ENCODE data around the gene GRIP2. TPM values are rescaled to one million over a fixed set of nuclear protein-coding genes. Genes with fewer than 3 reads are reported as not detected.

Gene GRIP2
- polyA plus RNA-seq, 1 donor (not counting 4 experiments of a cell fraction or from before 2014, with no cell fraction given) = 0.01 TPM

GRCh38 chr3:14464141-14464465, 76.0 kb downstream of the GRIP2 start:
- Histone ChIP-seq H3K4me1 (ENCODE audit: control insufficient read depth, extremely low read depth, insufficient read depth, low read length) (no peaks in the 10 kb centered on the region), H3K9ac (ENCODE audit: control insufficient read depth, extremely low read depth, insufficient read depth, low read length) (no peak overlapping the region), H3K27me3 (ENCODE audit: control insufficient read depth, extremely low read depth, insufficient read depth, low read length) (no peaks in the 10 kb centered on the region), H2AFZ (ENCODE audit: control insufficient read depth, low read length) (no peak overlapping the region), H3K9me1 (ENCODE audit: control insufficient read depth, extremely low read depth, insufficient read depth, low read length) (no peaks in the 10 kb centered on the region), H4K20me1 (ENCODE audit: control insufficient read depth, extremely low read depth, insufficient read depth, low read length) (no peaks in the 10 kb centered on the region), H3K9me3 (ENCODE audit: control insufficient read depth, low read depth, low read length) (no peaks in the 10 kb centered on the region), H3K79me2 (ENCODE audit: control insufficient read depth, insufficient read depth, low read length) (no peaks in the 10 kb centered on the region), H3K27ac (ENCODE audit: control insufficient read depth, insufficient read depth, low read length) (no peak overlapping the region), H3K4me2 (ENCODE audit: control insufficient read depth, extremely low read depth, insufficient read depth, low read depth, low read length) (no peak overlapping the region), H3K36me3 (ENCODE audit: control insufficient read depth in 2 of 2, extremely low read depth in 1 of 2, insufficient read depth in 2 of 2, low read length in 2 of 2) (peaks cover 4 to 5% of the 10 kb centered on the region in 2 experiments), H3K4me3 (ENCODE audit: control insufficient read depth in 2 of 3, extremely low read depth in 1 of 3, insufficient read depth in 2 of 3, low read depth in 1 of 3, low read length in 3 of 3) (no peak overlapping the region)
- dilution Hi-C loops (cut with MboI; ENCODE audit: extremely low pct_ligation_motif_present, low sequenced_read_pairs) = no loop called here
- DNase-seq (ENCODE audit: low read depth, low spot score) (no peak), FAIRE-seq (no peak)
- TF ChIP-seq EZH2 (IDR thresholded peaks at IDR 0.05; ENCODE audit: low read length) (no peak), CTCF (optimal IDR thresholded peaks at IDR 0.05 in 1 of 3, IDR thresholded peaks at IDR 0.05 in 1 of 3, conservative IDR thresholded peaks at IDR 0.05 in 1 of 3; ENCODE audit: extremely low read depth in 1 of 3, insufficient read depth in 2 of 3, low read length in 3 of 3) (no peak)

GRCh38 chr3:14463330-14464140, 76.6 kb downstream of the GRIP2 start:
- no peak overlapping the region for H2AFZ ChIP-seq (ENCODE audit: control insufficient read depth, low read length)
- H3K36me3 ChIP-seq (ENCODE audit: control insufficient read depth in 2 of 2, extremely low read depth in 1 of 2, insufficient read depth in 2 of 2, low read length in 2 of 2) = peaks cover 4 to 5% of the 10 kb centered on the region in 2 experiments
- no peak overlapping the region for H3K27ac ChIP-seq (ENCODE audit: control insufficient read depth, insufficient read depth, low read length)
- no peaks in the 10 kb centered on the region for H3K27me3 ChIP-seq (ENCODE audit: control insufficient read depth, extremely low read depth, insufficient read depth, low read length)
- no peaks in the 10 kb centered on the region for H4K20me1 ChIP-seq (ENCODE audit: control insufficient read depth, extremely low read depth, insufficient read depth, low read length)
- no peaks in the 10 kb centered on the region for H3K4me1 ChIP-seq (ENCODE audit: control insufficient read depth, extremely low read depth, insufficient read depth, low read length)
- H3K9ac ChIP-seq (ENCODE audit: control insufficient read depth, extremely low read depth, insufficient read depth, low read length) = no peak overlapping the region
- no peak for DNase-seq (ENCODE audit: low read depth, low spot score)
- H3K9me3 ChIP-seq (ENCODE audit: control insufficient read depth, low read depth, low read length) = no peaks in the 10 kb centered on the region
- H3K79me2 ChIP-seq (ENCODE audit: control insufficient read depth, insufficient read depth, low read length) = no peaks in the 10 kb centered on the region
- no peaks in the 10 kb centered on the region for H3K9me1 ChIP-seq (ENCODE audit: control insufficient read depth, extremely low read depth, insufficient read depth, low read length)
- H3K4me3 ChIP-seq (ENCODE audit: control insufficient read depth in 2 of 3, extremely low read depth in 1 of 3, insufficient read depth in 2 of 3, low read depth in 1 of 3, low read length in 3 of 3) = no peak overlapping the region
- H3K4me2 ChIP-seq (ENCODE audit: control insufficient read depth, extremely low read depth, insufficient read depth, low read depth, low read length) = no peak overlapping the region
- TF ChIP-seq EZH2 (IDR thresholded peaks at IDR 0.05; ENCODE audit: low read length) (no peak), CTCF (optimal IDR thresholded peaks at IDR 0.05 in 1 of 3, IDR thresholded peaks at IDR 0.05 in 1 of 3, conservative IDR thresholded peaks at IDR 0.05 in 1 of 3; ENCODE audit: extremely low read depth in 1 of 3, insufficient read depth in 2 of 3, low read length in 3 of 3) (no peak)
- dilution Hi-C loops (cut with MboI; ENCODE audit: extremely low pct_ligation_motif_present, low sequenced_read_pairs) = no loop called here
- no peak for FAIRE-seq
